ENCODE results near the gene ITGB2. TPM values are rescaled to one million over a fixed set of nuclear protein-coding genes. Genes with fewer than 3 reads are reported as not detected.

ITGB2 gene
- total RNA-seq, 1 donor from 2014 or later = not detected

- Histone ChIP-seq H3F3A (ENCODE audit: low read depth) (peaks cover 15% of the 10 kb centered on the region), H3K9me3 (ENCODE audit: low read depth) (no peaks in the 10 kb centered on the region), H2AFZ (replicated peaks) (no peak overlapping the region), H3K4me3 (no peak overlapping the region), H3K4me1 (peaks cover 16% of the 10 kb centered on the region), H4K20me1 (ENCODE audit: low read depth) (peaks cover 82% of the 10 kb centered on the region), H3K27me3 (no peaks in the 10 kb centered on the region), H3K79me2 (ENCODE audit: low read depth) (peaks cover 66% of the 10 kb centered on the region), H3K9ac (no peak overlapping the region), H3K27ac (no peak overlapping the region), H3K36me3 (no peaks in the 10 kb centered on the region), H3K4me2 (no peak overlapping the region)
- no peak for DNase-seq (ENCODE audit: low spot score)
- Mint-ChIP-seq H3K36me3 (peaks cover 11% of the 10 kb centered on the region), H3K4me3 (no peak overlapping the region), H3K9me3 (no peaks in the 10 kb centered on the region), H3K27me3 (ENCODE audit: insufficient read depth, low read depth) (peaks cover 3% of the 10 kb centered on the region), H3K27ac (peak overlapping the region; percentile 87), H3K4me1 (peaks cover 53% of the 10 kb centered on the region)
- TF ChIP-seq EZH2 (IDR thresholded peaks at IDR 0.05) (no peak), EZH2phosphoT487 (IDR thresholded peaks at IDR 0.05) (no peak)
- TF ChIP-seq, protein P1, sequence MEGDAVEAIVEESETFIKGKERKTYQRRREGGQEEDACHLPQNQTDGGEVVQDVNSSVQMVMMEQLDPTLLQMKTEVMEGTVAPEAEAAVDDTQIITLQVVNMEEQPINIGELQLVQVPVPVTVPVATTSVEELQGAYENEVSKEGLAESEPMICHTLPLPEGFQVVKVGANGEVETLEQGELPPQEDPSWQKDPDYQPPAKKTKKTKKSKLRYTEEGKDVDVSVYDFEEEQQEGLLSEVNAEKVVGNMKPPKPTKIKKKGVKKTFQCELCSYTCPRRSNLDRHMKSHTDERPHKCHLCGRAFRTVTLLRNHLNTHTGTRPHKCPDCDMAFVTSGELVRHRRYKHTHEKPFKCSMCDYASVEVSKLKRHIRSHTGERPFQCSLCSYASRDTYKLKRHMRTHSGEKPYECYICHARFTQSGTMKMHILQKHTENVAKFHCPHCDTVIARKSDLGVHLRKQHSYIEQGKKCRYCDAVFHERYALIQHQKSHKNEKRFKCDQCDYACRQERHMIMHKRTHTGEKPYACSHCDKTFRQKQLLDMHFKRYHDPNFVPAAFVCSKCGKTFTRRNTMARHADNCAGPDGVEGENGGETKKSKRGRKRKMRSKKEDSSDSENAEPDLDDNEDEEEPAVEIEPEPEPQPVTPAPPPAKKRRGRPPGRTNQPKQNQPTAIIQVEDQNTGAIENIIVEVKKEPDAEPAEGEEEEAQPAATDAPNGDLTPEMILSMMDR (IDR thresholded peaks at IDR 0.05) = no peak
These were observed 34.6 kb upstream of the ITGB2 start for GRCh38 chr21:44955141-44955797.

- Mint-ChIP-seq H3K27ac (no peak overlapping the region), H3K4me1 (peaks cover 43% of the 10 kb centered on the region), H3K4me3 (no peak overlapping the region), H3K27me3 (ENCODE audit: insufficient read depth, low read depth) (peaks cover 5% of the 10 kb centered on the region), H3K9me3 (no peaks in the 10 kb centered on the region), H3K36me3 (peaks cover 11% of the 10 kb centered on the region)
- Histone ChIP-seq H2AFZ (replicated peaks) (no peak overlapping the region), H3K27ac (no peak overlapping the region), H3F3A (ENCODE audit: low read depth) (peaks cover 15% of the 10 kb centered on the region), H3K9me3 (ENCODE audit: low read depth) (no peaks in the 10 kb centered on the region), H3K4me1 (peaks cover 14% of the 10 kb centered on the region), H4K20me1 (ENCODE audit: low read depth) (peaks cover 84% of the 10 kb centered on the region), H3K79me2 (ENCODE audit: low read depth) (peaks cover 68% of the 10 kb centered on the region), H3K27me3 (no peaks in the 10 kb centered on the region), H3K36me3 (no peaks in the 10 kb centered on the region), H3K4me3 (no peak overlapping the region), H3K9ac (no peak overlapping the region), H3K4me2 (no peak overlapping the region)
- TF ChIP-seq, protein P1 (IDR thresholded peaks at IDR 0.05) = no peak
- TF ChIP-seq EZH2 (IDR thresholded peaks at IDR 0.05) = no peak
- no peak for TF ChIP-seq EZH2phosphoT487 (IDR thresholded peaks at IDR 0.05)
- no peak for DNase-seq (ENCODE audit: low spot score)
These were observed 33.6 kb upstream of the ITGB2 start for GRCh38 chr21:44954281-44954771.

DNA sequence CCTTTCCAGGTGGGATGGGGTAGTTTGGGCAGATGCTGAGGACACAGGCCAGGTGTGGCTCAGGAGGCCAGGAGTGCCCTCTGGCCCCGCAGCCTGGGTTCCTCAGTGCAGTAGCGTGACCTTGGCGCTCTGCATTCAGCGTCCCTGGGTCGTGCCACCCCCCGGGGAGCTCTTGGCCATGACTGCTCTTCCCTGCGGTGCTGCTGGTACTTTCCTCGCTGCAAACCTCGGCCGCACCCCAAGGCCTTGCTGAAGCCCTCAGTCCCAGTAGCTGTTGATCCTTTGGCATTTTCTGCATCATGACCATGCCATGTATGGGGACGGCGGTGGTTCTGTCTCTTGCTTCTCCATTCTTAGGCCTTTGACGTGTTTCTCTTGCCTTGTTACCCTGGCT lies 32.9 kb upstream of the ITGB2 start:
- Histone ChIP-seq H4K20me1 (ENCODE audit: low read depth) (peaks cover 84% of the 10 kb centered on the region), H3K4me3 (no peak overlapping the region), H3K79me2 (ENCODE audit: low read depth) (peaks cover 64% of the 10 kb centered on the region), H2AFZ (replicated peaks) (no peak overlapping the region), H3F3A (ENCODE audit: low read depth) (peaks cover 9% of the 10 kb centered on the region), H3K4me1 (peaks cover 7% of the 10 kb centered on the region), H3K27me3 (no peaks in the 10 kb centered on the region), H3K9me3 (ENCODE audit: low read depth) (no peaks in the 10 kb centered on the region), H3K27ac (no peak overlapping the region), H3K36me3 (no peaks in the 10 kb centered on the region), H3K4me2 (no peak overlapping the region), H3K9ac (no peak overlapping the region)
- no peaks in the 10 kb centered on the region for H3K9me3 Mint-ChIP-seq
- DNase-seq (ENCODE audit: low spot score) = no peak
- H3K4me1 Mint-ChIP-seq = peaks cover 36% of the 10 kb centered on the region
- TF ChIP-seq, protein P1 (IDR thresholded peaks at IDR 0.05) = no peak
- TF ChIP-seq EZH2phosphoT487 (IDR thresholded peaks at IDR 0.05) (no peak), EZH2 (IDR thresholded peaks at IDR 0.05) (no peak)
- peaks cover 11% of the 10 kb centered on the region for H3K36me3 Mint-ChIP-seq
- peaks cover 5% of the 10 kb centered on the region for H3K27me3 Mint-ChIP-seq (ENCODE audit: insufficient read depth, low read depth)
- no peak overlapping the region for H3K4me3 Mint-ChIP-seq
- H3K27ac Mint-ChIP-seq = peak overlapping the region; percentile 53

Data from neural progenitor cell (in vitro differentiated cells).